Activated CD4-positive, alpha-beta T cell treated with anti-CD3 and anti-CD28 coated beads, Interleukin-2, amount 10 ng/mL, durations not matched to agents 7 days and 5 days (primary cell): ENCODE measurements around the gene PGAP2. TPM values are rescaled to one million over a fixed set of nuclear protein-coding genes. Genes with fewer than 3 reads are reported as not detected.
A peak's percentile ranks its signal among the peaks of the same experiment; 100 is the strongest.

Experiments
- CTCF ChIA-PET: fragments of 350-600 bp; sonication (Branson Sonifier 250); formaldehyde crosslinking; loops from one replicate; lab custom pipeline; 2021; ENCODE audit warnings: antibody characterized with exemption; lab: Charles Lee
- POLR2A ChIA-PET: fragments of 350-600 bp; sonication (Branson Sonifier 250); formaldehyde crosslinking; loops from one replicate; lab custom pipeline; 2021; ENCODE audit warnings: antibody characterized with exemption; lab: Charles Lee
- DNase-seq: peaks from one replicate; pipeline ENCODE4 v3.0.0-alpha.2; 2020
- H3K27ac Mint-ChIP-seq: one replicate; pipeline ENCODE4 v1.8.0; 2021; ENCODE audit warnings: mild to moderate bottlenecking, moderate library complexity, mixed read lengths
- H3K27me3 Mint-ChIP-seq: one replicate; pipeline ENCODE4 v1.8.0; 2021; ENCODE audit warnings: mixed read lengths
- H3K36me3 Mint-ChIP-seq: one replicate; pipeline ENCODE4 v1.8.0; 2021; ENCODE audit warnings: low read depth, mixed read lengths
- H3K4me1 Mint-ChIP-seq: one replicate; pipeline ENCODE4 v1.8.0; 2021; ENCODE audit warnings: mixed read lengths
- H3K4me3 Mint-ChIP-seq: one replicate; pipeline ENCODE4 v1.8.0; 2021; ENCODE audit warnings: mild to moderate bottlenecking, moderate library complexity, mixed read lengths
- H3K9me3 Mint-ChIP-seq: one replicate; pipeline ENCODE4 v1.8.0; 2021; ENCODE audit warnings: mixed read lengths
- total RNA-seq, 2 experiments: library from RNA; stranded (reverse); gene quantifications; one replicate each; pipeline ENCODE4 v1.2.3, GENCODE V29; 2021

PGAP2 gene
- total RNA-seq, 2 experiments from 2014 or later: 30.0 to 30.9 TPM

DNA sequence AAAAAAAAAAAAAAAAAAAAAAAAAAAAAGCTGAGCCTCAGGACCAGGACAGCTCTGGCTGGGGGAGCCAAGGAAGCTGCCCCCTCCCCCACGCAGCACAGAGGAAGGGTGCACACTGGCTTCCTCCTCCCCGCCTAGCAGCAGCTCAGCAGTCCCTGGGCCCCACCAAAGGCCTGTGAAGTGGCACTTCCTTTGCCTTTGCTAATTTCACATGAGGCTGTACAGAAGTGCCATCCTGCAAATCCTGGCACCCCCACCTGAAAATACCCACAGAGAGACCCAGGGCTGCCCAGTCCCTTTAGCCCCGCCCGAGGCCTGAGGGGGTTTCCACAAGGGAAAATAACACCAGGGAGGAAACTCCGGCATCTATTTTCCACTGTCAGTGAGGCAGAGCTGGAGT lies 28.5 kb downstream of the PGAP2 start:
- DNase-seq: peak; percentile 66
- ChIA-PET POLR2A (no interaction called here), CTCF (interaction anchor here (0.8 to 19.7 kb wide), 8 partner anchors 8 to 236 kb away, joined by 3 to 355 read pairs (median 4); partner anchors contain the start of genes PGAP2 and STIM1)
- peak overlapping the region; percentile 99 for H3K27ac Mint-ChIP-seq
- H3K4me1 Mint-ChIP-seq: peaks cover 73% of the 10 kb centered on the region
- no peaks in the 10 kb centered on the region for H3K27me3 Mint-ChIP-seq
- H3K36me3 Mint-ChIP-seq: peaks cover 55% of the 10 kb centered on the region
- no peaks in the 10 kb centered on the region for H3K9me3 Mint-ChIP-seq
- H3K4me3 Mint-ChIP-seq: peak overlapping the region; percentile 94

DNA sequence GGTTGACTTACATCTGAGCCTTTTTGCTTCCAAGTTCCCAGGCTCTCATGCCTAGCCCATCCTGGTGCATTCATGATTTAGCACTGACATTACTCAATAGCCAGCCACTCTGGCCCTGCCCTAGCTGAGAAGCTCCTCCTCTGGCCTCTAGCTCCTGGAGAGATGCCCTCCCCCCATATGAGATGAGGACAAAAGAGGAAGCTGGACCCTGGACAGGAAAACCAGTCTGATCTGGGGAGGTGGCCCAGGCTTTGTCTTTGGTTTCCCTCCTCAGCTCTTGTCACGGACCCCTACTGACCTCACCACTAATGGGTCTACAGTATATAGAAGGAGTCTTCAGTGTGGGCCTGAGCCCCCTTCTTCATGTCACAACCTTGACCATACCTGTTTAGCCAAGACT lies 29.4 kb downstream of the PGAP2 start:
- H3K27ac Mint-ChIP-seq: peak overlapping the region; percentile 99
- no peak for DNase-seq
- CTCF ChIA-PET: interaction anchor here (0.8 to 19.7 kb wide), 10 partner anchors 9 to 235 kb away, joined by 3 to 355 read pairs (median 4); partner anchors contain the start of genes PGAP2 and STIM1
- H3K4me3 Mint-ChIP-seq: peak overlapping the region; percentile 94
- POLR2A ChIA-PET: no interaction called here
- H3K9me3 Mint-ChIP-seq: no peaks in the 10 kb centered on the region
- H3K4me1 Mint-ChIP-seq: peaks cover 68% of the 10 kb centered on the region
- no peaks in the 10 kb centered on the region for H3K27me3 Mint-ChIP-seq
- H3K36me3 Mint-ChIP-seq: peaks cover 53% of the 10 kb centered on the region

GRCh38 chr11:3838504-3838903 lies 30.1 kb downstream of the PGAP2 start:
- peaks cover 68% of the 10 kb centered on the region for H3K4me1 Mint-ChIP-seq
- peak overlapping the region; percentile 94 for H3K4me3 Mint-ChIP-seq
- H3K36me3 Mint-ChIP-seq: peaks cover 47% of the 10 kb centered on the region
- H3K9me3 Mint-ChIP-seq: no peaks in the 10 kb centered on the region
- ChIA-PET CTCF (interaction anchor here (1.0 to 19.7 kb wide), 6 partner anchors 12 to 234 kb away, joined by 3 to 355 read pairs (median 4); partner anchors contain the start of gene STIM1), POLR2A (no interaction called here)
- H3K27ac Mint-ChIP-seq: peak overlapping the region; percentile 99
- no peak for DNase-seq
- H3K27me3 Mint-ChIP-seq: no peaks in the 10 kb centered on the region

- Mint-ChIP-seq H3K27me3 (no peaks in the 10 kb centered on the region), H3K4me3 (peak overlapping the region; percentile 94), H3K4me1 (peaks cover 61% of the 10 kb centered on the region), H3K9me3 (no peaks in the 10 kb centered on the region), H3K27ac (peak overlapping the region; percentile 99), H3K36me3 (peaks cover 30% of the 10 kb centered on the region)
- CTCF ChIA-PET: interaction anchor here (1.0 to 19.7 kb wide), 12 partner anchors 8 to 245 kb away, joined by 3 to 355 read pairs (median 9); partner anchors contain the start of genes PGAP2 and STIM1
- DNase-seq: peak; percentile 38
- POLR2A ChIA-PET: interaction anchor here (0.9 kb wide), 1 partner anchor 107 kb away, joined by 4 read pairs; no protein-coding TSS in a partner anchor
These were observed 31.9 kb downstream of the PGAP2 start for GRCh38 chr11:3840004-3840869.

DNA sequence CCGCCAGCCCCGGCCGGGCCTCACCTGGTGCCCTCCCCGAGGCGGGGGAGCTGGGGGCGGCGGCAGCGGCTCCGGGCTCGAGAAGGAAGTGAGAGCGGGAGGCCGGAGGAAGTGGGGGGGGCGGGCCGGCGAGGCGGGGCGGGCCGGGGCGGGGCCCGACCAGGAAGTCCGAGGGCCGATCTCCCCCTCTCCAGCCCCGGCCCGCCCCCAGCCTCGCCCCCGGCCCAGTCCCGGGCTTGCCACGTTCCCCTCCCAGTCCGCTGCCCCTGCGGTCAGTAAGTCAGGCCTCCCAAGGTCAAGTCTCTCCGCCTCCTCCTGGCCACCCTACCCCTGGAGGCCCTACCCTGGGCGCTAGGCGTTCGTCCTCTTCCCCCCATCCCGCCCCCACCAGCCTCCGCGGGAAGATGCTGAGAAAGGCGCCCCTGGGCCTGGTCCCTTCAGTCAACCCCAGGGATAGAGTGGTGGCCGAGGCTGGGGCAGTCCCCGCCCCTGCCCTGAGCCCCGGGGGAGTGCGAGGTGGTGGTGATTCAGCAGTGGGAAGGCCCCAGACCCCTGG lies 32.6 kb downstream of the PGAP2 start, which contains the start of gene RHOG:
Gene RHOG (minus strand): TSS at position 90 of the 556 bp plus-strand sequence. CDS start 12,821 bp downstream, outside the sequence.
- H3K4me3 Mint-ChIP-seq: peak within 1 kb of the TSS; percentile 94
- H3K4me1 Mint-ChIP-seq: peaks cover 56% of the 10 kb centered on the region
- no peaks in the 10 kb centered on the region for H3K27me3 Mint-ChIP-seq
- peak within 1 kb of the TSS; percentile 99 for H3K27ac Mint-ChIP-seq
- peaks cover 25% of the 10 kb centered on the region for H3K36me3 Mint-ChIP-seq
- H3K9me3 Mint-ChIP-seq: no peaks in the 10 kb centered on the region
- no peak for DNase-seq
- ChIA-PET POLR2A (interaction anchor here (0.9 to 1.3 kb wide), 3 partner anchors 13 to 106 kb away, joined by 3 to 5 read pairs (median 4); partner anchors contain the start of gene STIM1), CTCF (interaction anchor here (0.9 to 19.7 kb wide), 29 partner anchors 9 to 256 kb away, joined by 3 to 355 read pairs (median 4); partner anchors contain the start of genes PGAP2 and STIM1)

- Mint-ChIP-seq H3K36me3 (peaks cover 25% of the 10 kb centered on the region), H3K27me3 (no peaks in the 10 kb centered on the region), H3K4me3 (peak overlapping the region; percentile 94), H3K4me1 (peaks cover 52% of the 10 kb centered on the region), H3K27ac (peak overlapping the region; percentile 99), H3K9me3 (no peaks in the 10 kb centered on the region)
- CTCF ChIA-PET: interaction anchor here (0.5 to 19.7 kb wide), 34 partner anchors 10 to 256 kb away, joined by 3 to 355 read pairs (median 4); partner anchors contain the start of genes PGAP2 and STIM1
- POLR2A ChIA-PET: interaction anchor here (0.9 to 1.3 kb wide), 2 partner anchors 12 to 13 kb away, joined by 3 to 5 read pairs; partner anchors contain the start of gene STIM1
- peak; percentile 93 for DNase-seq
These were observed 33.3 kb downstream of the PGAP2 start for GRCh38 chr11:3841426-3842350.

DNA sequence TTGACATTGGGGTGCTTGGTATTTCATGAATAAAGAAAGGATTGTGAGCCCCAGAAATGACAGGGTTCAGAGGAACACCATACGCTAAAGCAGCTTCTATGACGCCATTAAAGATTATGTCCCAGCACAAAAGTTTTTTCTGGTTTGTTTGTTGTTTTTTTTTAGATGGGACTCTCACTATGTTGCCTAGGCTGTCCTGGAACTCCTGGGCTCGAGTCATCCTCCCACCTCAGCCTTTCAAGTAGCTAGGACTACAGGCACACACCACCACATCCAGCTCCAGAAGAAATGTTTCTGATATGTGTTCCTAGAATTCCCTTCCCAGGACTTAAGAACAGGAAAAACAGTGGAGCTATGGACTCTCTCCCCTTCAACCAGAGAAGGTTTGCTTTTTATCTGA lies 35.0 kb downstream of the PGAP2 start:
- Mint-ChIP-seq H3K27ac (peak overlapping the region; percentile 15), H3K27me3 (peaks cover 2% of the 10 kb centered on the region), H3K4me1 (peaks cover 37% of the 10 kb centered on the region), H3K4me3 (no peak overlapping the region), H3K36me3 (peaks cover 16% of the 10 kb centered on the region), H3K9me3 (no peaks in the 10 kb centered on the region)
- ChIA-PET POLR2A (no interaction called here), CTCF (interaction anchor here (0.9 to 19.7 kb wide), 2 partner anchors 11 to 28 kb away, joined by 3 to 355 read pairs; partner anchors contain the start of gene STIM1)
- no peak for DNase-seq

DNA sequence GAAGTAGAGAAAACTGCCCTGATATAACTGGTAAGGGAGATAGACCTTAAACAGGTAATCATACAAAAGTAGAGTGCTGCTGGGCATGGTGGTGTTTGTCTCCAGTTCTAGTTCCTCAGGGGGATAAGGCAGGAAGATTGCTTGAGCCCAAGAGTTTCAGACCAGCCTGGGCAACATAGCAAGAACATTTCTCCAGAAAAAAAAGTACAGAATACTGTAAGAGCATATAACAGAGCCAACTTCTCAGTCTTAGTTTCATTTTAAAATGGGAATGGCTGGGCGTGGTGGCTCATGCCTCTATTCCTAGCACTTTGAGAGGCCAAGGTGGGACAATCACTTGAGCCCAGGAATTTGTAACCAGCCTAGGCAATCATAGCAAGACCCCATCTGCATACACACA lies 36.9 kb downstream of the PGAP2 start:
- no peak overlapping the region for H3K4me3 Mint-ChIP-seq

DNA sequence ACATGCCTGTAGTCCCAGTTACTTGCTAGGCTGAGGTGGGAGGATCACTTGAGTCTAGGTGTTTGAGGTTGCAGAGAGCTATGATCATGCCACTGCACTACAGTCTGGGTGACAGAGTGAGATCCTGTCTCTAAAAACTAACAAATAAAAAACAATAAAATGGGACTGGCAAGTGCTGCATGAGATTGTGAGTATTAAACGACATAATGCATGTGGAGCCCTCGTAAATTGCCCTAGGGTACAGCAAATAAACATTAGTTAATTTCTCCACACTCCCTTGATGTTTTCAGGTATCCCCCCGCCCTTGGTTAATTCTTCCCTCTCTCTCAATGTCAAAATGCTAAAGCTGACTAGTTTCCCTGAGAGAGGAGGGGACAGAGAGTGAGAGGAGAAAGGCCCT lies 37.3 kb downstream of the PGAP2 start:
- ChIA-PET POLR2A (no interaction called here), CTCF (interaction anchor here (2.1 to 19.7 kb wide), 3 partner anchors 8 to 227 kb away, joined by 9 to 355 read pairs (median 355); partner anchors contain the start of genes RHOG and STIM1)
- Mint-ChIP-seq H3K4me3 (no peak overlapping the region), H3K9me3 (no peaks in the 10 kb centered on the region), H3K27ac (no peak overlapping the region), H3K4me1 (peaks cover 40% of the 10 kb centered on the region), H3K36me3 (no peaks in the 10 kb centered on the region), H3K27me3 (peaks cover 5% of the 10 kb centered on the region)
- no peak for DNase-seq

More for the DNA sequence above, 36.9 kb downstream of the PGAP2 start:
- ChIA-PET CTCF (interaction anchor here (0.6 to 19.7 kb wide), 3 partner anchors 9 to 702 kb away, joined by 3 to 355 read pairs (median 9); partner anchors contain the start of gene STIM1), POLR2A (no interaction called here)
- Mint-ChIP-seq H3K9me3 (no peaks in the 10 kb centered on the region), H3K27me3 (peaks cover 5% of the 10 kb centered on the region), H3K27ac (no peak overlapping the region), H3K4me1 (peaks cover 40% of the 10 kb centered on the region), H3K36me3 (no peaks in the 10 kb centered on the region)
- DNase-seq: no peak

GRCh38 chr11:3849297-3849874 lies 41.0 kb downstream of the PGAP2 start:
- POLR2A ChIA-PET: interaction anchor here (0.6 to 1.0 kb wide), 2 partner anchors 40 to 223 kb away, joined by 3 to 5 read pairs; no protein-coding TSS in a partner anchor
- peaks cover 45% of the 10 kb centered on the region for H3K4me1 Mint-ChIP-seq
- H3K4me3 Mint-ChIP-seq: no peak overlapping the region
- H3K27me3 Mint-ChIP-seq: peaks cover 5% of the 10 kb centered on the region
- peaks cover 2% of the 10 kb centered on the region for H3K36me3 Mint-ChIP-seq
- CTCF ChIA-PET: interaction anchor here (0.6 to 16.6 kb wide), 20 partner anchors 9 to 240 kb away, joined by 3 to 355 read pairs (median 4); partner anchors contain the start of gene RHOG
- H3K27ac Mint-ChIP-seq: no peak overlapping the region
- no peaks in the 10 kb centered on the region for H3K9me3 Mint-ChIP-seq
- DNase-seq: peak; percentile 65

GRCh38 chr11:3853545-3853842 lies 45.1 kb downstream of the PGAP2 start:
- no peak for DNase-seq
- POLR2A ChIA-PET: interaction anchor here (0.6 to 1.1 kb wide), 3 partner anchors 9 to 106 kb away, joined by 3 read pairs; no protein-coding TSS in a partner anchor
- Mint-ChIP-seq H3K36me3 (peaks cover 20% of the 10 kb centered on the region), H3K9me3 (no peaks in the 10 kb centered on the region), H3K27ac (peak overlapping the region; percentile 99), H3K4me1 (peaks cover 50% of the 10 kb centered on the region), H3K27me3 (peaks cover 1% of the 10 kb centered on the region), H3K4me3 (peak overlapping the region; percentile 86)
- CTCF ChIA-PET: interaction anchor here (0.7 to 16.6 kb wide), 13 partner anchors 11 to 228 kb away, joined by 3 to 355 read pairs (median 11); partner anchors contain the start of gene RHOG
